NOMO-1 treated with DMSO at 0.1 percent for 48 hours (cell line): ENCODE data around the gene ASPG.
A peak's percentile ranks its signal among the peaks of the same experiment; 100 is the strongest.

Experiments used
- DNase-seq: peaks from one replicate; lab custom pipeline; 2025; ENCODE audit not compliant: unreplicated experiment; lab: John Stamatoyannopoulos, UW

Gene ASPG

DNA sequence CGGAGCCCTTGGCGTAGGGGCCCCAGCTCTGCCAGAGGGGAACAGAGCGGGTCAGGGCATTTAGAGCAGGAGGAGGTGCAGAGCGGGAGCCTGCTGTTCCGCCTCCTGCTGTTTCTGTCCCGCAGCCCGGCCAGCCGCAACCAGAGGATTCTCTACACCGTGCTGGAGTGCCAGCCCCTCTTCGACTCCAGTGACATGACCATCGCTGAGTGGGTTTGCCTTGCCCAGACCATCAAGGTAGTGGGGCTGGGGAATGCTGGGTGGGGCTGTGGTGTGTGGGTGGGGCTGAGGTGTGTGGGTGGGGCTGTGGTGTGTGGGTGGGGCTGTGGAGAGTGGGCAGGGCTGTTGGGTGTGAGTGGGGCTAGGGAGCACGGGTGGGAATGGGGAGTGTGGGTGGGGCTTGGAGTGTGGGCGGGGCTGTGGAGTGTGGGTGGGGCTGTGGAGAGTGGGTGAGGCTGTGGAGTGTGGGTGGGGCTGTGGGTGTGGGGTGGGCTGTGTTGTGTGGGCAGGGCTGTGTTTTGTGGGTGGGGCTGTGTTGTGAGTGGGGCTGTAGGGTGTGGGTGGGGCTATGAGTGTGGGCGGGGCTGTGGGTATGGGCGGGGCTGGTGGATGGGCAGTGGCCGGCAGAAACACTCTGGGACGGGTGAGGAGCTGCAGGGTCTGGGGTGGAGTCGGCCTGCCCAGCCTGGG, 8.0 kb downstream of the ASPG start:
- no peak for DNase-seq

DNA sequence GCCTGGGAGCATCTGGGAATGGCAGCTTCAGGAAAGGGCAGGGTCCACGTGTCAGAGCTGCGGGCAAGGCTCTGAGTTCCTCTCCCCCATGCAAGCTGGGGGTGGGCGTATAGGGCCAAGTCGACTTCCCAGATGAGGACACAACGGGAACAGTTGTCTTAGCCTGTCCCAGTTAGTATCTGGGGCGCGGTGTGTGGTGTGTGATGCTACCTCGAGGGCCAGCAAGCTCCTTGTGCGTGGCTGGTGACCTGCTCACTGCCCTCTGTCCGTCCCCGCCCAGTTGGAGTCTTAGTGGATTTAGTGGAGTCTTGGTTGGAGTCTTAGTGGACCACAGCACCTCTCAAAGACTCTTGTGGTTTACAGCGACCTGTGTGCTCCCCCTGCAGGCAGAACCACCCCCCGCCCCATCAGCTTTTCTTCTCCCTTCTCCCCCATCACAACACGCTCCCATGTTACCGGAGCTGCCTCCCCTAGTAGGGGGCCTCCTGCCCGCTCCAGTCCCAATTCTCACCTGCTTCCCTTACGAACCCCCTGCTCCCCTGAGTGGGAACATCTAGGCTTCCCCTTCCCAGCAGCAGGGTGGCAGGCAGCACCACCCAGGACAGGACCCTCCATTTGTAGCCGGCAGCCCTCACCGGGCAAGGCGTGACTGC, 8.7 kb downstream of the ASPG start:
- no peak for DNase-seq

DNA sequence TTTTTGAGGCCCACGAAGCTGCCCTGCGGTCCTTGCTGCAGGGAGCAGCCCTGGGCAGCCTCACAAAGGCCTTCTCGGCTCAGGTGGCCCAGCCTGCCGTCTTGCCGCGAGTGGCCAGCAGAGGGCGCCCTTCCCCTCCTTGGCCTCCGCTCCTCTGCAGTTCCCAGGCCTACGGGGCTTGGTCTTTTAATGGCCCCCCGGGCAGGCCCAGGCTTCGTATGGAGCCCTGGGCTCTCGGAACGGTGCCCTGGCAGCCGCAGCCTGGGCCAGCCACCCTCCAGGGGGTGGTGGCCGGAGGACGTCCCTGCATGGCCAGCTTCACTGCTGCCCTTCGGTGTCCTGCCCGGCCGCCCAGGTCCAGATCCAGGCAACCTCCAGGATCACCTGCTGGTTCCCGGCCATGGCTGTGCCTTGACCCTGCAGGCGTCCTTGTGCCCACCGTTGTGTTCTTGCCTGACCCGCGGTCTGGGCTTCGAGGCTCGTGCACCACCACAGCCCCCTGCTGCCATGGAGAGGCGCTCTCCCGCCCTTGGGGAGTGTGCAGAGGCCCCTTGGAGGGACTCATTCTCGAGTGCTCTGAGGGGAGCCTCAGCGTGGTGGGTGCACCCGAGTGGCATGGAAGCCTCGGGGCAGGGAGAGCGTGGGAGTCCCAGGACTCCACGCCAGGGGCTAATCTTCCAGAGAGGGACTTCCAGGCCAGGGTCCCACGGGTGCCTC, 9.4 kb downstream of the ASPG start:
- peak; percentile 22 for DNase-seq

DNA sequence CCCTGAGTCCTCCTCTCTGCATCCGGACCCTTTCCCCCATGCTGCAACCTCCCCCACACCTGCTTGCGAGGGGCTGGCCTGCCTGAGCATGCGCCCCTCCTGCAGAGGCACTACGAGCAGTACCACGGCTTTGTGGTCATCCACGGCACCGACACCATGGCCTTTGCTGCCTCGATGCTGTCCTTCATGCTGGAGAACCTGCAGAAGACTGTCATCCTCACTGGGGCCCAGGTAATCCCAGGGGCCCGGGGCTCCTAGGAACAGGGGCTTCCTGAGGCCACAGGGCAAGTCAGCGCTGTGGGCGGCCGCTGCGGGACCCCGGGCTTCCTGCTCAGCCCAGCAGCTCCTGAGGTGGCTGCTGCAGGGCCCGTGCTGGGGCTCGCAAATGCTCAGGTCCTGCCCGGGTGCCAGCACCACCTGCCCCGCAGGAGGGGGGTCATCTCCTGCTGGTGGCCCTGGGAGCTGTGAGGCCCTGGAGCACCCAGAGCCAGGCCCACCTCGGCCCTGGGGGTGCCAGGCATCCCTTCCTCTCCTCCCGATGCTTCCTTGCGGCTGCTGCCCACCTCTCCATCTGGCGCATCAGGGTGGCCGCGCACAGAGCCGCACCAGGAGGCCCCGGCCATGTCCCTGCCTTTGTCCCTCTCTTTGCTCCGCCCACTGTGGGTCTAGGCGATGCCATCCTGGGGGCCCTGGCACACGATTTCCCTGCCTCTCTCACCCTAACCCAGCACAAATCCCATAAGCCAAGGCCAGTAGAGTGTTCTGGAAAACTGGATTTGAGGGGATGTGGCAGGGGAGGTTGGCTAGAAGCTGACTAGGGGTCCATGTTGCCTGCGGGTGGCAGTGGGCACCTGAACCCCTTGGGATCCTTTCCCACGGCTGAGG, 10.2 kb downstream of the ASPG start:
- DNase-seq = no peak

DNA sequence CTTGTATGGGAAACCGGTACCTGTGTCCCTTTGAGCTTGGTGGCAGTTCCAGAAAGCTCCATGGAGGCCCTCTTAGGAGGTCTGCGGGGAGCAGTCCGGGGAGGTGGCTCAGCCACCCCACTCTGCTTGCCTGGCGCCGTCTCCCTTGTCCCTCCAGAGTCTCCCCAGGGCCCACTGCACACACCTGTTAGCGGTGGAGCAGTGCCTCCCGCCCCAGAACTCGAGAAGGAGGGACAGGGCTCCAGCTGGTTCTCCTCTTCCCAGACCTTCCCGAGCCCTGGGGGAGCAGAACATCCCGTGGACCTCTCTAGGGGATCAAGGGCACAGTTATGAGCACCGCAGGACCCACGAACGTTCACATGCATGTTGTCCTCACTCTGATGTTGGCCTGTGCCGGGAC, 10.8 kb downstream of the ASPG start:
- DNase-seq = no peak

DNA sequence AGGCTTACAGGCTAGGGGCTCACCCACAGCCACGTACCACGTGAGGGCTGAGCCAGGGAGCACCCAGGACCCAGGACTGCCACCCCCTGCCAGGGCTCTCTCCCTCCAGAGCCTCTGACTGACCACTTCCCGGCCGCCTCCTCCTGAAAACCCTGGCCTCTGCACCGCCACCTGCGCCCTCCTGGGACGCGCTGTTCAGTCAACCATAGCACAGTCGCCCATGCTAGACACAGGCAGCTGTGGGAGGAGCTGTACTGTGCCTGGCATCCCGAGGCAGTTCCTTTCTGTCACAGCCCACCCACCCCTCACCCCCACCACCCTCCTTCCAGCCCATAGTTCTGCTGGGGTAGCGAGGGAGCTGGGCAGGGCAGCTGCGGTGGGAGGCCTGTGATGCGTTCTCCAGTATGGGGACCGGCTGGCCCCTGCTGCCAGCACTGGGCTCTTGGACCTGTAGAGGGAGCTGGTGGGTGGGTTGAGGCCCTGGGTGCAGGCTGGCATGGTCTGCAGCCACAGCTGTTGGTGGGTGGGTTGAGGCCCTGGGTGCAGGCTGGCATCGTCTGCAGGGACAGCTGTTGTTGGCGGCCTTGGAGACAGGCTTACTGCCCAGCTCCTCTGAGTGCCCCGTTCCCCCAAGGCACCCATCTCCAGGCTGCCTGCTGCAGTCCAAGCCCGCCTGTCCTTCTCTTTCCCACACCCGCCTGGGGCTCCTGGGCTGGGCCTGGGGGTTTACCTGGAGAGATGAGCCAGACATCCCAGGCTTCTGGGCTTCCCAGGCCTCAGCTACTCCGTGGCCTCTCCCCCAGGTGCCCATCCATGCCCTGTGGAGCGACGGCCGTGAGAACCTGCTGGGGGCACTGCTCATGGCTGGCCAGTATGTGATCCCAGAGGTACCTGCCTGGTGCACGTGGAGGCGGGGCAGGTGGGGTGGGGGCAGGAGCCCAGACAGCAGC, 11.5 kb downstream of the ASPG start:
- no peak for DNase-seq

DNA sequence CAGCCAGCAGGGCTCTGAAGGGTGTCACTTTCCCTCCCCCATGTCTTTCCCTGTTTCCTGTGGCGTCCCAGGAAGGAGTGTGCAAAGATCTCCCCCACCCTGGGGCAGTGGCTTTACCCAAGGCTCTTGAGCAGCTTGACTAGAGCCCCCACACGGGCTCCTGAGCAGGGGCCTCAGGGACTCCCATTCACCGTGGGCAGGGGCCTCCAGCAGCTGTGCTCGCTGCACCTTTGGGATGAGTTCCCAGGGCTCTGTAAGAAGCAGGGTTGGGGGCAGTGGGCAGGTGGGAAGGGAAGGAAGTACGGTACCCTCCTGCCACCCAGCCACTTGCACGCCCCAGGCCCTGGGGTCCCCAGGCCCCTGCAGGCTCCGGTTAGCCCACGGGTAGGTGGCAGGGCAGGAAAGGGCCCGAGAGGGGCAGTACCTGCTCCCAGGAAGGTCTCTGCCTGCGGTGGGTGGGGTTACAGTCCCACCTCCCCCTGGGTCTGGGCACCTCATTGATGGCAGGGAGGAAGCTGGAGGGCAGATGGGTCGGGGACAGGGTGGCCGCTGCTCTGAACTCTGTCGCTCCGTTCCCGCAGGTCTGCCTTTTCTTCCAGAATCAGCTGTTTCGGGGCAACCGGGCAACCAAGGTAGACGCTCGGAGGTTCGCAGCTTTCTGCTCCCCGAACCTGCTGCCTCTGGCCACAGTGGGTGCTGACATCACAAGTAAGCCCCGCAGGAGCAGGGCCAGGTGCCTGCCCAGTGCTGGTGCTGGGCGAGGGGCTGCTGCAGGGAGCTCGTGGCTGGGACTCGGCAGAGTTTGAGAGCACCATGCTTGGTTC, 13.0 kb downstream of the ASPG start:
- no peak for DNase-seq

DNA sequence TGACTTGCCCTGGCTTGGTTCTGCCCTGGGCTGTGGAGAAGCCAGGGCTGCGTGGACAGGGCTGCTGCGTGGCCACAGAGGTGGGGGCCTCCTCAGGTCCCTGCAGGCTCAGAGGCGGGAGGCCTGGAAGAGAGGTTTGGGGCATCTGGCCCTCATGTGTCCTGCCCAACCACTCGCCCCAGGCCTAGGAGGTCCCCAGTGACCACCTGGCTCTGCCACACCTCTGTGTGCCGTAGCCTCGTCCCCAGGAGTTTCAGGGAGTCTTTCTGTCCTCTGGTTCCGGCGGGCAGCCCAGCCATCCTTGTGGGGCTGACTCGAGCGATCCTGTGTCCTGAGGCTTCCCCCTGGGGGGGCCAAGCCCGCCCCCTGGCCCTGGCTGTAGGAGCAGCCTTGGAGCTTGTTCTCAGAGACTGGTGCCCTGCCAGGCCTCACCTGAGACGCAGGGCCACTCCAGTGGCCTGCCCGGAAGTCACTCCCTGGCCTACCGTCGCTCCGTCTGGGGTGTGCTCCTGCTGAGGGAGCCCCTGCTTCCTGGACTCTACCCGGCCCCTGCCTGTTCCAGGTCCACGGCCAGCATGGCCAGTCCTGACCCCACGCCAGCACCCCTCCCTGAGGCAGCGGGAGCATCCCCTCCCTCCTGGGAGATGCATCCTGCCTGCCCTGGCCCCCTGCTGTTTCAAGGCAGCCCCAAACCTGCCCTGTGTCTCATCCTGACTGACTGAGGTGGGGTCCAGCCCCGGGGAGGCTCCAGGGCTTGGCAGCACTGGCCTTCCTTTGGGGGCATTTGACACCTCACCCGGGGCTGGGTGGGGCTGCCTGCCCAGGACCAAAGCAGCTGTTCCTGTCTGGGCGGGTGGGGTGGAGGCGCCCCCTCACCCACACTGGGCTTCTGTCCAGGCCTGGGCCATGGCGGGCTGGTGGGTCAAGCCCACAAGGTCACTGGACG, 13.9 kb downstream of the ASPG start:
- no peak for DNase-seq

DNA sequence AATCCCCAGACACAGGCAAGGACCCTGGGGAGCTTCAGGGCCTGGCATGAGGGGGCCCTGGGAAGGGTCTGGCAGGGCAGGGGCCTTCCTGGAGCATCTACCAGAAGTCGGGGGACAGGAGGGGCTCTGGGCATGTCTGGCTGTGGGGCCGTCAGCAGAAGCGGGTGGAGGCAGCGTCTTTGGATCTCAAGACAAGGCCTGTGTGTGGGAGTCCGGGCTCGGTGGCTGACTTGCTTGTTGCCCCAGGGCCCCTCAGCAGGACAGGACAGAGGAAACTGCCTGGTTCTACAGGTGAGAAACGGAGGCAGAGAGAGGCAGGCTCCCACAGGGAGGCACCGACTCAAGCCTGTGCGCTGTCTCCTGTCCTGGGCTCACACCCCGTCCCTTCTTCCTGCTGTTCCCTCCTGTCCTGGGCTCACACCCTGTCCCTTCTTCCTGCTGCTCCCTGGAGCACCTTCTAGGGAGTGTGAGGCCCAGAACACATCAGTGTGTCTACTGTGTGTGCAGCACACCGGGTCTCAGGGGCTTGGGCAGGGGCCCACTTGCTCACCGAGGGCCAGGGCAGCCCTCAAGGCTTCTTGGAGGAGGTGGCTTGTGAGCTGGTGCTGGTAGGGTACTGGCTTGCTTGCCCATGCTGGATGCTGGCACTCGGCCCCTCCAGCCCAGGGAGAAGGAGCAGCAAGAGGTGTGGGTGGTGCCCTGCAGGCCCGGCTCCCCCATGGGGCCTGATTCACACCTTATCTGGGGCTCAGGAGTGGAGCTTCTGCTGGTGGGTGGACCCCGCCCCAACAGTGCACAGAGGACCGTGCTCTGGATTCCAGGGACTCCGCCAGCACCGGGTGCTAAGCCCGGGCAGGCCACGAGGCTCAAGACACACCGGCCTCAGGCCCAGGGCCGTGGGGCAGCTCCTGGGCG, 14.9 kb downstream of the ASPG start:
- no peak for DNase-seq

DNA sequence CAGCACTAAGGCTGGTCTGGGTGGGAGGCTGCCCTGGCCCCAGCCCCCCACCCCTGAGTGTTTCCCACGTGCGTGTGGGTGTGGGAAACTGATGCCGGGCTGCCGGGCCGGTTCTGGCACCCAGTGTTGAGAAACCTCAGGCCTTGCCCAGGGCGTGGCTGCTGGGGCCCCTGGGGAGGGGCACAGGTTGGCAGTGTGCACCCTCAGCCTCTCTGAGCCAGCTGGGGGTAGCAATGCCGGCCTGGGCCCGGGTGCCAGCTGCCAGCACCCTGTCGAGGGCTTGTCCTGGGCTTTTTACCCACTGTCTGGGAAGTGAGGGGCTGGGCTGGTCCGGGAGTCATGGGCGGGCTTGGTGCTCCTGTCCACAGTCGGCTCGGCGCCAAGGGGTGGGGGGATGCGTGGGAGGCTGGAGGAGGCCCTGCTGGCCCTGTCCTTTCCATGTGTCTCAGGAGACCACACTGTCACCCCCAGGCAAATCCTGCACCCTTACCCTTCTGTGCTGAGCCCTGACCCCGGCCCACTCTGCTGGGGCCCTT, 15.7 kb downstream of the ASPG start:
- DNase-seq = no peak

DNA sequence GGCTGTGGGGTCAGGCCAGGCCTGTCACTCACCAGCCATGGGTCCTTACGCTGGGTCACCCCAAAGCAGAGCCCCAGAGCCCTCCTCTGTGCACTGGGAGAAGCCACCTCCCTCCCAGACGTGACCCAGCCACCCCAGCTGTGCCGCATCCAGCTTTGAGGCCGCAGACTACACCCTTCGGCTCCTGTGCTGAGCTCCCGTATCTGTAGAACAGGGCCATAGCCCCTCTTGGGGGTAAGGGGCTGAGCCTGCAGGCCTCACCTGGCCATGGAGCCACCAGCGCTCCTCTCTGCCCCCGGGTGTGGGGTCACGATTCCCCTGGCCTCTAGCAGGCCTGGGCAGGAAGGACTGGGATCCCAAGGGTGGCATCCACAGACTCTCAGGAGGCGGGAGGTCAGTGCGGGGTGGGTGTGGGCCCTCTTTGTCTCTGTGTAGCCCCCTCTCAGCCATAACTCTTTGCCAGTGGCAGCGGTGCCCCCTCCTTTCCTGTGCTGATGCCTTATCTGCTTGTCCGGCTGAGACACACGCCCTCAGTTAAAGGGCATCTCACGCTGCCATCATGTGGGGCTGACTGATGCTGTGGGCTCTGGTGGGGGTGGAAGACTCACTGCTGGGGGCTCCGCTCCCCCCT, 16.3 kb downstream of the ASPG start:
- no peak for DNase-seq

DNA sequence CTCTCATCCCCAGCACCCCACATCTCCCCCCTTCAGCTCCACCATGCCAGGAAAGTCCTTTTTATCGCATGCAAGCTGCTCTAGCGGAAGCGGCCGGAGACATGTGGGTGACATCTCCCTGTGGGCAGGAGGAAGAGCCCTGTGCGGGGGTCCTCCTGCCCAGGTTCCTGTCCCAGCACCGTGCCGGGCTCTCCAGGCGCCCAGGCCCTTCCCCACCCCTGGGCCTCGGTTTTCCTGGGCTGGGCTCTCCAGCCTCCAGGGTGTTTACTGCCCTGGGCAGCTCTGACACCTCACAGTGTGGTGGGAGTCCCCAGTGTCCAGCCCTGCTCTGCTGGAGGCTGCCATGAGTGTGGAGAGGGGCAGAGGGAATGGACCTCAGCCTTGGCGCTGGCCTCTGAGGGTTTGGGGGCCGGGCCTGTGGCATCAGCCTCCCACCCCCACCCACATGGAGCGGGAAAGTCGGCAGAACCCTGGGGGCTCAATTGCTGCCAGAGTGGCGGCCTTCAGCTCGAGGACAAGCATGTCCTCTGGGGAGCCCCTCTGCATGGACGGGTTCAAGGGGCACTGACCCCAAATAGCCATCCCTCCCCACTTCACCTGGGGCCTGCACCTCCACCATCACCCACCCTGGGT, 16.9 kb downstream of the ASPG start:
- no peak for DNase-seq

DNA sequence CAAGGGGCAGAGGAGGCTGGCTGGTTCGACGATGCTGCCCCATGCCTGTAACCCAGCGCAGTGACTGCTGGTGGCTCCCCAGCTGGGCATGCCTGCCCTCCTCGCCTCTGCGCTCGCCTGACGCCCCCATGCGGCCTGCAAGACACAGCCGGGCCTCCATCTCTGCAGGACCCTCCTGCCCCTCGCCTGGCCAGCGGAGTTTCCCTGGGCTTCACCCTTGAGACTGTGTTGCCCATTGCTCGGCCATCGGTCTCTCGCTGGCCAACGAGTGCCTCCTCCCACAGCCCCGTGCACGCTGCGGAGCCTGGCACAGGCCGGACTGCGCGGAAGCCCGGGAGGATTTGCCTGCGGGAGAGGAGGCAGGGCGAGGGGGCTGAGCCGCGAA, 17.6 kb downstream of the ASPG start:
- no peak for DNase-seq

DNA sequence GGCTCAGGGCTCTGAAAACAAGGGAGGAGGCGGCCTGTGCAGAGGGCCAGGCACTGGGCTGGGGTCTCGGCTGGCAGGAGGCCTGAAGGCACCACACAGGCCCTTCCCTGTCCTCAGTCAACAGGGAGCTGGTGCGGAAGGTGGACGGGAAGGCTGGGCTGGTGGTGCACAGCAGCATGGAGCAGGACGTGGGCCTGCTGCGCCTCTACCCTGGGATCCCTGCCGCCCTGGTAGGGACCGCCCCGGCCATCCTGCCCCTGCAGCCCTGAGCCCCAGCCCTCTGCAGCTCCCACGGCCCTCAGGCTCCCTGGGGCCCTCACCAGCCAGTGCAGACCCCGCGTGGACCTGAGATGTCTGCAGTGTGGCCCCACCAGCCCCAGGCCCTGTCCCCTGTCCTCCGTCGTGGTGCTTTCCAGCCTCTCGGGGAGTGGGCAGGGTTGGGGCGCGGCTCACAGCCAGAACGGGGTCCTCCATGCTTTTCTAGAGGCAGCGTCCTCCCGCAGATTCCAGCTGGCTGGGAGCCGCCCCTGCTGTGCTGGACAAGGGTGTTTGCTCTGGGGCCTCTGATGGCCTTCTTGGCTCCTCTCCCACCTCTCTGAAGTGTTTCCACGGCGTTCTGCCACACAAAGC, 18.1 kb downstream of the ASPG start:
- DNase-seq = no peak

DNA sequence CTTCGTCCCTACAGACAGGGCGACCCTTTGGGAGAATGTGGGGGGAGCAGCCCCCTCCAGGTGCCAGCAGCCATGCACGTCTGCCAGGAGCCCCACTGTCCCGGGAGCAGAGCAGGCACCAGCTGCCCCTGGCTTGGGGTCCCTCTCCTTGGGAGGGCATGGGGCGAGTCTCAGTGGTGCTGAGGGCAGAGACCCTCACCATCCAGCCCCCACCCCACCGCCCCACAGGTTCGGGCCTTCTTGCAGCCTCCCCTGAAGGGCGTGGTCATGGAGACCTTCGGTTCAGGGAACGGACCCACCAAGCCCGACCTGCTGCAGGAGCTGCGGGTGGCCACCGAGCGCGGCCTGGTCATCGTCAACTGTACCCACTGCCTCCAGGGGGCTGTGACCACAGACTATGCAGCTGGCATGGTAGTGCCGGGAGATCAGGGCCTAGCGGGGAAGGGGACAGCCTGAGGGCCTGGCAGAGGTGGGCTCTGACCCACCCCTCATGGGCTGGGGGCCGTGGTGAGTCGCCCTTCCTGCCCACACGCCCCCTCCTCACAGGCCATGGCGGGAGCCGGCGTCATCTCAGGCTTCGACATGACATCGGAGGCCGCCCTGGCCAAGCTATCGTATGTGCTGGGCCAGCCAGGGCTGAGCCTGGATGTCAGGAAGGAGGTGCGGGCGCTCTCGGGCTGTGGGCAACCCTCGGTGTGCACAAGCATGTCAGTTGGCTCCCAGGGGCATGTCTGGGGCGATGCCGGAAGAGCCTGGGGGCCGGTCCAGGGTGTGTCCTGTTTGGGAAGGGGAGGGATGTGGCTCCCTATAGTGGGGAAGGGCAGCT, 18.8 kb downstream of the ASPG start:
- no peak for DNase-seq
